C4-2B (cell line): Measurements from ENCODE around the gene TPPP.
"Not testable (repeated sequence)": the region's sequence is repeated elsewhere in the genome, so short reads cannot be mapped to it uniquely, and the experiment has no call there.

Experiments
- ZFX ChIP-seq: fragments of 450-650 bp; IDR thresholded peaks from 2 replicates; pipeline ENCODE4 v1.6.1; 2017
- TF ChIP-seq, protein P1 (sequence below): fragments of 450-650 bp; conservative IDR thresholded peaks from 2 replicates; pipeline ENCODE4 v1.5.1; 2017; ENCODE audit warnings: mild to moderate bottlenecking

DNA sequence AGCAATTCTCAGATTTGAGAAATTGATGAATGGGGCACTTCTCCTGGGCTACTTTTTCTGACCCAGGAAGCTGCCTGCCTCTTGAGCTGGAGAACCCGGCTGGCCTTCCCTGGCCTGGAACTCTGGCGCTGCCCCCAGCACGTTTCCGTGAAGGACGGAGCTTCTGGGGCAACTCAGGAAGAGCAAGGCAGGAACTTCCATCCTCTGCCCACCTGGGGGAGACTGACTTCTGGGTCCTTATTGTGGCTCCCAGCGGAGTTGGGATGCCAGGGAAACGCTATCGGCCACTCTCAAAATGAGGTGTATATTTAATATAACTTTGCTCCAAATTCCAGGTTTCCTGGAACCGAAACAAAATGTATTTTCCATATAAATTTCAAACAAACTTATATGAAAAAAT lies 33.9 kb upstream of the TPPP start:
- TF ChIP-seq, protein P1, sequence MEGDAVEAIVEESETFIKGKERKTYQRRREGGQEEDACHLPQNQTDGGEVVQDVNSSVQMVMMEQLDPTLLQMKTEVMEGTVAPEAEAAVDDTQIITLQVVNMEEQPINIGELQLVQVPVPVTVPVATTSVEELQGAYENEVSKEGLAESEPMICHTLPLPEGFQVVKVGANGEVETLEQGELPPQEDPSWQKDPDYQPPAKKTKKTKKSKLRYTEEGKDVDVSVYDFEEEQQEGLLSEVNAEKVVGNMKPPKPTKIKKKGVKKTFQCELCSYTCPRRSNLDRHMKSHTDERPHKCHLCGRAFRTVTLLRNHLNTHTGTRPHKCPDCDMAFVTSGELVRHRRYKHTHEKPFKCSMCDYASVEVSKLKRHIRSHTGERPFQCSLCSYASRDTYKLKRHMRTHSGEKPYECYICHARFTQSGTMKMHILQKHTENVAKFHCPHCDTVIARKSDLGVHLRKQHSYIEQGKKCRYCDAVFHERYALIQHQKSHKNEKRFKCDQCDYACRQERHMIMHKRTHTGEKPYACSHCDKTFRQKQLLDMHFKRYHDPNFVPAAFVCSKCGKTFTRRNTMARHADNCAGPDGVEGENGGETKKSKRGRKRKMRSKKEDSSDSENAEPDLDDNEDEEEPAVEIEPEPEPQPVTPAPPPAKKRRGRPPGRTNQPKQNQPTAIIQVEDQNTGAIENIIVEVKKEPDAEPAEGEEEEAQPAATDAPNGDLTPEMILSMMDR, result not testable (repeated sequence)
- not testable (repeated sequence) for TF ChIP-seq ZFX
